Measurements from ENCODE around the gene ZNF20. TPM values are rescaled to one million over a fixed set of nuclear protein-coding genes. Genes with fewer than 3 reads are reported as not detected.
"Not testable (repeated sequence)": the region's sequence is repeated elsewhere in the genome, so short reads cannot be mapped to it uniquely, and the experiment has no call there.

The ZNF20 gene
- total RNA-seq, 2 donors from 2014 or later = 2.2 to 4.3 TPM

DNA sequence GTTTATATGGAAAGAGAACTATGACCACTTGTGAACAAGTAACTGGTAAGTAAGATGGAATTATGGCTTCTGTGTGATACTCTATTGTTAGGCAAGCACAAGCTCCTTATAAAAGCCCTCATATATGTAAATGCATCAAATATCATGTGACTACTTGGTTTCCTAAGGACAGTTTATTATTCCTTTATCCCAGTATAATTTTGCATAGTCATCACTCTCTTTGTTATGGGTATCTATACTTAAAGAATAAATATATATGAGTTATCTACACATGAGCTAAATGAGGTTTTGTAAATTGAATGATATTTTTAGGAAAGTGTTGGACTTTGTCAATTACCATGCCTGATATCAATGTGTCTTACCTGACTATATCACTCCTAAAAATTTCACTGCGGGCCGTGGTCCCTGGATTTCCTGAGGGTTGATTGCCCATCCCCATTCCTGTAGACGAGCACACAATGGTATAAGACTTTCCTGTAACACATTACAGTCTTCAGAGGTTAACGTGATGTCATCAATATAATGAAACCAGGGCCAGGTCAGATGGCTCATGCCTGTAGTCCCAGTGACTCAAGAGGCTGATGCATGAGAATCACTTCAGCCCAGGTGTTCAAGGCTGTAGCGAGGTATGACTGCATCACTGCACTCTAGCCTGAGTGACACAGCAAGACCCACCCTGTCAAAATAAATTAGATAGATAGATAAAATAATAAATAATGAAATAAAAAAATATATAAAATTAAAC is 54.9 kb downstream of the ZNF20 start:
- Histone ChIP-seq H3K9me3 (peaks cover 20% of the 10 kb centered on the region), H3K36me3 (peaks cover 7% of the 10 kb centered on the region), H3K27ac (no peak overlapping the region), H3K4me1 (ENCODE audit: control insufficient read depth in 1 of 2, low read depth in 2 of 2) (no peaks in the 10 kb centered on the region), H3K27me3 (replicated peaks; ENCODE audit: insufficient read depth) (no peaks in the 10 kb centered on the region), H3K4me3 (no peak overlapping the region)
- ATAC-seq (ENCODE audit: insufficient number of reproducible peaks, low FRiP score, low read depth) (no peak), DNase-seq (ENCODE audit: low spot score) (no peak)
- TF ChIP-seq, protein P1, sequence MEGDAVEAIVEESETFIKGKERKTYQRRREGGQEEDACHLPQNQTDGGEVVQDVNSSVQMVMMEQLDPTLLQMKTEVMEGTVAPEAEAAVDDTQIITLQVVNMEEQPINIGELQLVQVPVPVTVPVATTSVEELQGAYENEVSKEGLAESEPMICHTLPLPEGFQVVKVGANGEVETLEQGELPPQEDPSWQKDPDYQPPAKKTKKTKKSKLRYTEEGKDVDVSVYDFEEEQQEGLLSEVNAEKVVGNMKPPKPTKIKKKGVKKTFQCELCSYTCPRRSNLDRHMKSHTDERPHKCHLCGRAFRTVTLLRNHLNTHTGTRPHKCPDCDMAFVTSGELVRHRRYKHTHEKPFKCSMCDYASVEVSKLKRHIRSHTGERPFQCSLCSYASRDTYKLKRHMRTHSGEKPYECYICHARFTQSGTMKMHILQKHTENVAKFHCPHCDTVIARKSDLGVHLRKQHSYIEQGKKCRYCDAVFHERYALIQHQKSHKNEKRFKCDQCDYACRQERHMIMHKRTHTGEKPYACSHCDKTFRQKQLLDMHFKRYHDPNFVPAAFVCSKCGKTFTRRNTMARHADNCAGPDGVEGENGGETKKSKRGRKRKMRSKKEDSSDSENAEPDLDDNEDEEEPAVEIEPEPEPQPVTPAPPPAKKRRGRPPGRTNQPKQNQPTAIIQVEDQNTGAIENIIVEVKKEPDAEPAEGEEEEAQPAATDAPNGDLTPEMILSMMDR (IDR thresholded peaks at IDR 0.05) = no peak

DNA sequence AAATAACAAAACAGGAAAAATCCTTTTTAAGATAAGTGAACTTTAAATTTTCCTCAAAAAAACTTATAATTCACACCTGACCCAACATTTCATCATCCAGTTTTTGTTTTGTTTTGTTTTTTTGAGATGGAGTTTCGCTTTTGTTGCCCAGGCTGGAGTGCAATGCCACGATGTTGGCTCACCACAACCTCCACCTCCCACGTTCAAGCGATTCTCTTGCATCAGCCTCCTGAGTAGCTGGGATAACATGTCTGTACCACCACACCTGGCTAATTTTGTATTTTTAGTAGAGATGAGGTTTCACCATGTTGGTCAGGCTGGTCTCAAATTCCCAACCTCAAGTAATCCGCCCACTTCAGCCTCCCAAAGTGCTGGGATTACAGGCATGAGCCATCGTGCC is 56.8 kb downstream of the ZNF20 start:
- peaks cover 40% of the 10 kb centered on the region for H3K9me3 ChIP-seq
- H3K27ac ChIP-seq; ATAC-seq (ENCODE audit: insufficient number of reproducible peaks, low FRiP score, low read depth): not testable (repeated sequence)

More for the DNA sequence above, 56.8 kb downstream of the ZNF20 start:
- H3K27me3 ChIP-seq (replicated peaks; ENCODE audit: insufficient read depth); H3K4me1 ChIP-seq (ENCODE audit: control insufficient read depth in 1 of 2, low read depth in 2 of 2); DNase-seq (ENCODE audit: low spot score); H3K4me3 ChIP-seq: not testable (repeated sequence)
- peaks cover 20% of the 10 kb centered on the region for H3K36me3 ChIP-seq

Other genes starting within 250 kb of the ZNF20 start
- 10 to 100 TPM; 12.5 to 20.0 TPM for gene ZNF700, start 215.2 kb downstream of the ZNF20 start, total RNA-seq
- gene ZNF763, start 175.3 kb downstream of the ZNF20 start, total RNA-seq = 1 to 10 TPM; 2.3 to 5.9 TPM
- 1 to 10 TPM; 6.6 to 7.0 TPM for gene ZNF433, start 104.7 kb downstream of the ZNF20 start, total RNA-seq
- gene ZNF878, start 87.4 kb downstream of the ZNF20 start, total RNA-seq = 1 to 10 TPM in 1 of 2 donors, not detected in 1; 1.4 TPM
- 1 to 10 TPM; 4.7 to 9.0 TPM for gene ZNF844, start 75.6 kb downstream of the ZNF20 start, total RNA-seq
- gene ZNF625, start 16.4 kb upstream of the ZNF20 start, total RNA-seq = 1 to 10 TPM; 3.1 to 7.3 TPM
- 10 to 100 TPM; 12.7 to 27.7 TPM for gene ZNF136, start 22.7 kb upstream of the ZNF20 start, total RNA-seq
- gene ZNF44, start 154.5 kb upstream of the ZNF20 start, total RNA-seq = 10 to 100 TPM in 1 of 2 donors, 1 to 10 TPM in 1; 9.5 to 13.2 TPM
- 1 to 10 TPM; 3.1 to 7.9 TPM for gene ZNF563, start 193.3 kb upstream of the ZNF20 start, total RNA-seq
- gene ZNF442, start 225.3 kb upstream of the ZNF20 start, total RNA-seq = 10 to 100 TPM in 1 of 2 donors, under 1 TPM in 1; 0.81 to 11.1 TPM

Measured in thoracic aorta (tissue), 2 donors.